Measurements from ENCODE around the gene CD4.

- TF ChIP-seq POLR2AphosphoS5 (IDR thresholded peaks at IDR 0.05; ENCODE audit: low read depth, low read length): no peak
- TF ChIP-seq POLR2A (IDR thresholded peaks at IDR 0.05; ENCODE audit: low read depth, low read length): no peak
- no peak for TF ChIP-seq TAF1 (IDR thresholded peaks at IDR 0.05; ENCODE audit: borderline replicate concordance, low read depth, low read length)
Observed at GRCh38 chr12:6769666-6770065, 19.7 kb upstream of the CD4 start.
